Erythroblast (primary cell): ENCODE measurements around the gene DLST.

ENCODE experiments used
- GATA1 ChIP-seq: IDR thresholded peaks from 2 replicates; pipeline ENCODE4 v1.6.1; 2011; ENCODE audit warnings: low read depth, mild to moderate bottlenecking, control low read depth, low read length, moderate library complexity
- POLR2A ChIP-seq: IDR thresholded peaks from 2 replicates; pipeline ENCODE4 v1.6.1; 2011; ENCODE audit warnings: mild to moderate bottlenecking, low read length

- TF ChIP-seq POLR2A (no peak), GATA1 (no peak)
Measured at GRCh38 chr14:74911221-74911620, 29.5 kb downstream of the DLST start.
